SH-SY5Y (cell line): ENCODE results near the gene RANBP17.

Experiments used
- GATA2 ChIP-seq: IDR thresholded peaks from 2 replicates; pipeline ENCODE4 v1.6.1; 2011; ENCODE audit warnings: mild to moderate bottlenecking, low read depth, low read length
- GATA3 ChIP-seq: IDR thresholded peaks from 2 replicates; pipeline ENCODE4 v1.6.1; 2011; ENCODE audit warnings: low read depth, mild to moderate bottlenecking, low read length, moderate library complexity

DNA sequence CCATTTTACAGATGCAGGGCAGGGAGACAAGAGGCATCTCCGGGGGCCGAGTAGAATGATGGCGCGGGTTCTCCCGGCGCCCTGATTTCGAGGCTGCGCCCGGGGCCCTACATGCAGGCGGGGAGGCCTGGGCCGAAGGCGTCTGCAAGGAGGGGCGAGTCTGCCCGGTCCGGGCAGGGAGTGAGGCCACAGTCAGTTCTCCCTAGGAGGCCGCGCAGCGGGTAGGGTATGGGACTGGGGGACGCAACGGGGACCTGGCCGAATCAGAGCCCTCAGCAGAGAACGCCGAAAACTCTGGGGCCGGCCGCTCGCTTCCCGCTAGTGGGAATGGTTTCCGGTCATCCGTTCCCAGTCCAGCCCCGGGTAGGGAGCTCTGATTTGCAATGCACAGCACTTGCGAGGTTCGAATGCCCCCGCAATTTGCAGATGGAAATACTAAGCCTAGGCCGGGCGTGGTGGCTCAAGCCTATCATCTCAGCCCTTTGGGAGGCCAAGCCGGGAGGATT, 453.6 kb downstream of the RANBP17 start:
- TF ChIP-seq GATA3 = no peak
- no peak for TF ChIP-seq GATA2
